Hair follicular keratinocyte (primary cell): ENCODE measurements around the gene NECAB3. TPM values are rescaled to one million over a fixed set of nuclear protein-coding genes. Genes with fewer than 3 reads are reported as not detected.

Source experiments
- total RNA-seq: library from RNA; depleted of rRNA; stranded (reverse); fragments of >200 nt; gene quantifications from 2 replicates; pipeline ENCODE4 v1.2.3, GENCODE V29; 2015

The NECAB3 gene, protein sequence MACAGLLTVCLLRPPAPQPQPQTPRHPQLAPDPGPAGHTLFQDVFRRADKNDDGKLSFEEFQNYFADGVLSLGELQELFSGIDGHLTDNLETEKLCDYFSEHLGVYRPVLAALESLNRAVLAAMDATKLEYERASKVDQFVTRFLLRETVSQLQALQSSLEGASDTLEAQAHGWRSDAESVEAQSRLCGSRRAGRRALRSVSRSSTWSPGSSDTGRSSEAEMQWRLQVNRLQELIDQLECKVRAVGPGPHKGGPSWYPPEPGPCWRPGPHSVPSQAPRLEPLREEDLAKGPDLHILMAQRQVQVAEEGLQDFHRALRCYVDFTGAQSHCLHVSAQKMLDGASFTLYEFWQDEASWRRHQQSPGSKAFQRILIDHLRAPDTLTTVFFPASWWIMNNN
- total RNA-seq, result 7.1 and 10.9 TPM in 2 replicates

DNA sequence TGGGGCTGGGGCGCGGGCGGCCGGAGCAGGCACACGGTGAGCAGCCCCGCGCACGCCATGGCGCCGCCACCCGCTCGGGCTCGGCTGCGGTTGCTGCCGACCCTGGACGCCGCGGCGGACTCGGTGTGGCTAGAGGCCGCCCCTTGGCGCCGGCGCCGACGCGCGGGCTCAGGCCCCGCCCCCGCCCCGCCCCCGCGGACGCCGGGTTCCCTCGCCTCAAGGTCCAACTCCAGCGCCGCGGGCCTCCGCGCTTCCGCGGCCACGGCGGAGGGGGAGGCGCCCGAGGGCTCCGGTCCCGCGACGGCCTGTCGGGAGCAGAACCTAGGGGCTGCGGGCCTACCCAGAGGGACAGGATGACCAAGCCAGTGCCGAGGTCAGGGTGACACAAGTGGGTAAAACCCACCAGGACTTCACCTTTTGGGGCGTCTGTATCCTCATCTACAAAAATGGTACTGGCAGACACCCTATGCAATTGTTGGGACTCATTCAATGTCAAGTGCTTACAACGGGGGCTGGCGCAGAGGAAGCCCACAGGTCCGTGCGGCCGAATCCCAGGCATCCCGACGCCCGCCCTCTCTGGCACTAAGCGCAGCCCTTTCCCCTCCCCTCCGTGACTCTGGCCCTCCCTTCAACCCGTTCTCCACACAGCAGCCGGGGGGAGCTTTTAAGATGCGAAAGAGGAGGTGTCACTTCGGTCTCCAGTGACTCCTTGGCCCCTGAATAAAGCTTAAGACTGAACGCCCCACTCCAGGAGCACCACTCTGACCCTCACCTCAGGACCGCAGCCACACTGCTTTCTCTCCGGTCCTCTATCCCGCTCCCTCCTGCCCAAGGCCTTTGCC, at the start of gene NECAB3:
Gene NECAB3, minus strand, starts transcription at position 135 of the 842 bp plus-strand sequence. Its CDS starts 76 bp downstream, at position 59.

DNA sequence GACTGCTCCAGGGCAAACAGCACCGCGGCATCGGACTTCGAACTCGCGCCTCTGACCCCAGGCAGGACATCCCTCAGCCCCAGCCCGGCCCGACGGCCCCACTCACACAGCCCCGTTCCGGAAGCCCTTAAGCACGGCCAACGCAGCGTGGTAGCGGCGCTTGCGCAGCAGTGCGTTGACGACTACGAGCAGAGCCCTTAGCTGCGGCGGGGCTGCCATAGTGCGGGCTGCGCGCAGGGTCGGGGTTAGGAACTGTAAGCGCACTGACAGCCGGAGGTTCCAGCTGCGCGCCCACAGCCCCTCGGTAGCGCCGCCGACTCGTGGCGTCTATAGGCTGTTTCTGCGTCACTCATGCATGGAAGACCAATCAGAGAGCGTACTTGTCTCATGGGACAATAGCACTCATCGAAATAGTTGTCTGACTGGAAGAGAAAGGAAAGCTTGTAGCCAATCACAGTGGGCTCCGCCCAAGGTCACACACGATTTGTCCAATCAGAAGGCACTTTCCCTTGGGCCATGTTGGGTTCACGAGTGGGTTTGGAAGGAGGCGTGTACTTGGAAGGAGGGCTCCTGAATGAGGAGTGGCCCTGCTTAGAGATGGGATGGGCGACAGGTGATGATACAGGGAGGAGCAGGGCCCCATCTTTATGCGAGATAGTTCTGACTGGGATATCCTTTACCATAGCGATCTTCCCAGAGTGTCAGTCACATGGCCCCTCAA, 45.9 kb upstream of the NECAB3 start, which contains the start of gene PXMP4:
Gene PXMP4, minus strand, starts transcription at position 322 of the 721 bp plus-strand sequence. Its CDS starts 103 bp downstream, at position 219.

DNA sequence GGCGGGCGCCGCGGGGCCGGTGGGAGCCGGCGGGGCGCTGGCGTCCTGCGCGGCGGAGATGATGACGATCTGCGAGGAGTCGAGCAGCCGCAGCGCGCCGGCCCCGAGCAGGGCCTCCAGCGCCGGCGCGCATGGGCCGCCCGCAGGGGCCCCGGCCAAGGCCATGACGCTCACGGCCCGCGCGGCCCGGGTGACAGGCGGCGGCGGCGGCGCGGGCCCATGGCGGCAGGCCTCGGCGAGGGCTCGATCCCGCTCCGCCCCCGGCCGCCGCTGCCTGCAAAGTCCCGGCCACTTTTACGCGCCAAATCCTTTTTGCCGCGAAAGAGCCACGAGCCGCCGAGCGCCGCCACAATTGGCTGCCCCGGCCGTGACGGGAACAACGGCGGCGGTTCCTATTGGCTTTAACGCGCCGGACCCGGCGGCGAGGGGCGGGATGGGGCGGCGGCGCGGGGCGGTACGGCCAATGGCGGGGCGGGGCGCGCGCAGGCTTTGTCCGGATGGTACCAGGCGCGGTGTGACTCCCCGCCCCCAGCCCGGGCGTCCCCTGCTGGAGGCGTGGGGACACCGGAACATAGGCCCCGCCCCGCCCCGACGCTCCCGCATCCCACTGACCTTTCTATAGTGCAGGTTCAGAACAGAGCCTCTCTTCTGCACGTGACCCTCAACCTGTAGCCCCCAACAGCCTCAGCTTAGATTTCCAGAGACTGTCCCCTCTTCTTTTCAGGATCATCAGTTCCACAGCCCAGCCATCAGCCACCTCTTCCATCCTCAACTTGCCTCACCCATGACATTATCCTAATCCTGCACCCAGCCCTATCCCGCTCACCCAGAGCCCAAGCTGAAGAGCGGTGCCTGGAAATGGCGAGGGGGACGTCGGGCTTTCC, 12.1 kb upstream of the NECAB3 start, which contains the start of gene E2F1:
Gene E2F1, minus strand, starts transcription at position 286 of the 884 bp plus-strand sequence. Its CDS starts 121 bp downstream, at position 165.

DNA sequence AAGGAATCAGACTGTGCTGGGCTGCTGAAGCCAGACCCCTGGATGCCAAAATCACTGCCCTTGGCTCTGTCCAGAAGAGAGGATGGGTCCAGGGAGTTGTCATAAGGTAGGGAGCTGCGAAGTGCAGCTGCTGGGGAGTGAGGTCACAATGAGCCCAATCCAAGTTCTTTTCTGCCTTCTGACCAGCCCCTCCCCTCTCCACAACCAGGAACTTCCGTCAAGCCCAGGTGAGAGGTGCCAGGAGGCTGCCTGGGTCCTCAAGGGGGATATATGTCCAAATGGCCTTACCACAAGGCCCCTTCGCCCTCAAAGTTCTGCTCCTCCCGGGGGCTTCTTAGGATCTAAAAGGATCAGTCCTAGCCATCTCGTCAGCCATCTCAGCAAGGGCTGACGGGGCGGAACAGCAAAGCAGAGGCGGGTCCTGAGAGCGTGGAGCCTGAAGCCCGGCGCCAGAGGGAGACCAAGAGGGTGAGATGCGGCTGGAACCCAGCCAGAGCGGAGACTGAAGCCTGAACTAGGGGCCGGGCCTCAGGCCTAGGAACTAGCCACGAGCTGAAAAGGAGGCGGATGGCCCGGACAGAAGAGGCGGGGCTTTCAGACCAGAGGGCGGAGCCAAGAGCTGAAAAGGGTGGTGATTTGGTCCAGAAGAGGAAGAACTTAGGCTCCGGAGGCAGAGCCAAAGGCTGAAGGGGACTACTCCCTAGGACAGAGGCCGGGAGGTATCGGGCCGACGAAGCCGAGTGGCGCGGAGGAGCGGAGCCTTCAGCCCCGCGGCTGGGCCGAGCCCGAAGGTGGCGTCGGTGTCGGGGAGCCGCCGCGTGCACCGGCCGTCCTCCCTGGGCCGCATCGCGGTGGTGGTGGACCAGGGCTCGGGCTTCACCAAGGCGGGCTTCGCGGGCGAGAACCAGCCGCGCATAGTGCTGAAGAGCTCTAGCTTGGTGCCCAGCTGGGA, 7.7 kb downstream of the NECAB3 start, which contains the start of gene ACTL10:
Gene ACTL10, plus strand, starts transcription at position 651 of the 952 bp plus-strand sequence. CDS start 555 bp downstream, outside the sequence.

DNA sequence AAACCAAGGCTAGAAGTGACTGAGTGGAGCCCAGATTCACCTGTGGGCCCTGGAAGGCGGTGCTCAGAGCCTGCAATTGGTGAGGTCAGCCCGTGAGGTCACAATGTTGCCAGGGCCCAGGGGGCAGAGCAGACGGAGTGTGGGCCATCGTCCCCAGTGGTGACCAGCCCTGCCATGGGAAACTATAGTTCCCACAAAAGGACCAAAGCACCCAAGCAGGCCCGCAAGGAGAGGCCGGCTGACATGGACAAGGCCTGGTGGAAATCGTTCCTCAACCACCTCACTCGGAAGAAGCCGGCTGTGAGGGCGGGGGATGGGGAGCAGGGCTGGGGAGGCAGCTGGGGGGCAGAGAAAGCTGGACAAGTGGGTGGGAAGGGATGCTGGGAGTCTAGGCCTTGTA, 12.1 kb downstream of the NECAB3 start, which contains the start of gene C20orf144:
Gene C20orf144, plus strand, starts transcription at position 156 of the 400 bp plus-strand sequence. Its CDS starts 19 bp downstream, at position 175.

Other genes starting within 250 kb of the NECAB3 start
- gene SNTA1, start 230.7 kb downstream of the NECAB3 start, total RNA-seq, result 8.4 and 11.5 TPM in 2 replicates
- gene CBFA2T2, start 184.3 kb downstream of the NECAB3 start, total RNA-seq, result 3.0 and 7.6 TPM in 2 replicates
- 0.16 TPM in 1 of 2 replicates, not detected in the other for gene C20orf144, start 12.1 kb downstream of the NECAB3 start, total RNA-seq
- 2.5 and 3.4 TPM in 2 replicates for gene ACTL10, start 7.5 kb downstream of the NECAB3 start, total RNA-seq
- gene E2F1, start 12.0 kb upstream of the NECAB3 start, total RNA-seq, result 3.2 and 5.3 TPM in 2 replicates
- gene PXMP4, start 45.9 kb upstream of the NECAB3 start, total RNA-seq, result 2.4 and 2.7 TPM in 2 replicates
- 1.6 and 1.9 TPM in 2 replicates for gene ZNF341, start 57.6 kb upstream of the NECAB3 start, total RNA-seq
- 28.7 and 43.6 TPM in 2 replicates for gene CHMP4B, start 136.9 kb upstream of the NECAB3 start, total RNA-seq